OCI-LY3 (cell line): ENCODE data around the gene RAD21L1.

Experiments used
- H2AFZ ChIP-seq: fragments of 200-600, 300-600 bp; shearing (Covaris generic); 2 replicates; pipeline ENCODE4 v1.6.0; 2014; ENCODE audit warnings: antibody characterized with exemption, low read depth, low read length
- H3K27ac ChIP-seq: fragments of 200-600, 300-600 bp; sonication (generic); 2 replicates; pipeline ENCODE4 v1.5.1; 2014; ENCODE audit warnings: mild to moderate bottlenecking, low read length, moderate library complexity, mixed read lengths
- H3K27me3 ChIP-seq: fragments of 200-600, 300-600 bp; sonication (generic); 2 replicates; pipeline ENCODE4 v1.6.1; 2014; ENCODE audit warnings: low read depth, low read length, mixed read lengths
- H3K36me3 ChIP-seq: fragments of 200-600, 300-600 bp; sonication (generic); replicated peaks from 2 replicates; pipeline ENCODE3; 2014; ENCODE audit warnings: low read depth, low read length, mixed read lengths
- H3K4me1 ChIP-seq: fragments of 300-600, 200-600 bp; sonication (generic); 2 replicates; pipeline ENCODE4 v1.6.1; 2014; ENCODE audit warnings: low read length, mixed read lengths
- H3K4me2 ChIP-seq: fragments of 200-600, 300-600 bp; sonication (generic); 2 replicates; pipeline ENCODE4 v1.6.1; 2014; ENCODE audit warnings: low read length, mixed read lengths
- H3K4me3 ChIP-seq: fragments of 300-600, 200-600 bp; sonication (generic); 2 replicates; pipeline ENCODE4 v1.5.1; 2014; ENCODE audit warnings: antibody characterized with exemption, mild to moderate bottlenecking, low read length, moderate library complexity
- H3K79me2 ChIP-seq: fragments of 300-600, 200-600 bp; shearing (Covaris generic); 2 replicates; pipeline ENCODE4 v1.6.1; 2014; ENCODE audit warnings: mild to moderate bottlenecking, low read length, mixed read lengths
- H3K9ac ChIP-seq: fragments of 300-600, 200-600 bp; shearing (Covaris generic); 2 replicates; pipeline ENCODE4 v1.6.0; 2014; ENCODE audit warnings: mild to moderate bottlenecking, low read length, moderate library complexity
- H3K9me3 ChIP-seq: fragments of 200-600, 300-600 bp; shearing (Covaris generic); 2 replicates; pipeline ENCODE4 v1.6.1; 2014; ENCODE audit warnings: low read length, mixed read lengths; ENCODE audit not compliant: insufficient read depth
- H4K20me1 ChIP-seq: fragments of 200-600, 300-600 bp; sonication (generic); 2 replicates; pipeline ENCODE4 v1.6.1; 2016; ENCODE audit warnings: low read length, mixed read lengths; ENCODE audit not compliant: insufficient read depth
- EZH2phosphoT487 ChIP-seq: fragments of 200-600 bp; shearing (Covaris generic); IDR thresholded peaks from 2 replicates; pipeline ENCODE4 v1.6.1; 2018; ENCODE audit warnings: antibody characterized with exemption, mixed run types, low read depth
- TF ChIP-seq, protein P1 (sequence below): fragments of 200-600, 300-600 bp; sonication (generic); IDR thresholded peaks from 2 replicates; pipeline ENCODE4 v1.5.1; 2014; ENCODE audit warnings: antibody characterized with exemption, low read length, low read depth

The RAD21L1 gene

DNA sequence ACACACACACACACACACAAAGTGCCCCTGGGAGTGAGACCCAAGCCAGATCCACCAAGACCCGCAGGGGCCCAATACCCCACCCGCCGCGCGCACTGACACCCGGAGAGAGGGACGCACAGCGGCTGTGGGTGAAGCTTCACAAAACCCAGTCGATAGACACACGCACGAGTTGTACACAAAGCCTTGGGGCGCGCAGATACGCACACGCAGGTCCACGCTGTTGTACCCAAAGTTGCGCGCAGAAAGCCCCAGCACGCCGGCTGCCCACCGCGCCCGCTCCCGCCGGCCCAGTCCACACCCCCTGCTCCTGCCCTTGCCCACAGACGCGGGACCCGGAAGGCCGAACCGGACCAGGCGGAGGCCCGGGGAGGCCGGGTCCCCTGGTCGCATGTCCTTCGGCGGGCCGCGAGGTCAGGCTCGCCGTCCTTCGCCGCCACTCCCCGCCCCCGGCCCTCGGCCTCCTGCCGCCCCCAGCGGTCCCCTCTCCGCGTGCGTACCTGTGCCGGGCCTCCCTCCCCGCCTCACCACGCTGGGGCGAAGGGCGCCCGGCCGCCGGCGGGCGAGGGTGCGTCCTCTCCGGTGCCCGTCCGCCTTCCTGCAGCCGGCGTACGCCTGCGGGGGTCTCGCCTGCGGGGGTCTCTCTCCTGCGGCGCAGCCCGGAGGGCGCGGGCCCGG, 41.1 kb upstream of the RAD21L1 start, which contains the start of gene TMEM74B:
TMEM74B (minus strand) TSS at position 344 of the 678 bp plus-strand sequence. CDS start 1,180 bp downstream, outside the sequence.
- H3K9me3 ChIP-seq = no peaks in the 10 kb centered on the region
- no peaks in the 10 kb centered on the region for H3K79me2 ChIP-seq
- H3K36me3 ChIP-seq = no peaks in the 10 kb centered on the region
- TF ChIP-seq, protein P1, sequence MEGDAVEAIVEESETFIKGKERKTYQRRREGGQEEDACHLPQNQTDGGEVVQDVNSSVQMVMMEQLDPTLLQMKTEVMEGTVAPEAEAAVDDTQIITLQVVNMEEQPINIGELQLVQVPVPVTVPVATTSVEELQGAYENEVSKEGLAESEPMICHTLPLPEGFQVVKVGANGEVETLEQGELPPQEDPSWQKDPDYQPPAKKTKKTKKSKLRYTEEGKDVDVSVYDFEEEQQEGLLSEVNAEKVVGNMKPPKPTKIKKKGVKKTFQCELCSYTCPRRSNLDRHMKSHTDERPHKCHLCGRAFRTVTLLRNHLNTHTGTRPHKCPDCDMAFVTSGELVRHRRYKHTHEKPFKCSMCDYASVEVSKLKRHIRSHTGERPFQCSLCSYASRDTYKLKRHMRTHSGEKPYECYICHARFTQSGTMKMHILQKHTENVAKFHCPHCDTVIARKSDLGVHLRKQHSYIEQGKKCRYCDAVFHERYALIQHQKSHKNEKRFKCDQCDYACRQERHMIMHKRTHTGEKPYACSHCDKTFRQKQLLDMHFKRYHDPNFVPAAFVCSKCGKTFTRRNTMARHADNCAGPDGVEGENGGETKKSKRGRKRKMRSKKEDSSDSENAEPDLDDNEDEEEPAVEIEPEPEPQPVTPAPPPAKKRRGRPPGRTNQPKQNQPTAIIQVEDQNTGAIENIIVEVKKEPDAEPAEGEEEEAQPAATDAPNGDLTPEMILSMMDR = no peak
- no peak for TF ChIP-seq EZH2phosphoT487
- no peak within 1 kb of the TSS for H3K27ac ChIP-seq
- H3K4me3 ChIP-seq = no peak within 1 kb of the TSS
- H4K20me1 ChIP-seq = no peaks in the 10 kb centered on the region
- 0 out of 2 replicates have a peak within 1 kb of the TSS, but pooled peaks have one; percentile 7 for H3K4me2 ChIP-seq
- no peak within 1 kb of the TSS for H2AFZ ChIP-seq
- no peak within 1 kb of the TSS for H3K9ac ChIP-seq
- no peaks in the 10 kb centered on the region for H3K27me3 ChIP-seq
- H3K4me1 ChIP-seq = no peaks in the 10 kb centered on the region

DNA sequence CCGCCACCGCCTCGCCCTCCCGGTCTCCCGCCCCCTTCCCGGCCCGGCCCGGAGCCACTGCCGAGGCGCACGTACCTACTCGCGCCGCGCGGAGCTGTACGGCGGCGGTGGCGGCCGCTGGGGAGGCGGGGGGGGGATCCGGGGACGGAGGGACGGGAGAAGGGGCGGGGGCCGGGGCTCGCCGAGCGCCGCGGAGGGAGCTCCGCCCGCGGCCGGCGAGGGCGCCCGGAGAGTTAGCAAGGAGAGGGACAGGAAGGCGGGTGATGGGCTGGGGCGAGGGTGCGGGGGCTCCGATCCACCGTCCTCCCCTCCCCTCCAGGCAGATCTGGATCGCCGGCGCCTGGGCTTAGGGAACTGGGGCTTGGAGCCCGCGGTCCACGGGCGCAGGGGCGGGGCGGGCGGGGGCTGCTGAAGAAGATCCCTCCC, 40.5 kb upstream of the RAD21L1 start:
- H2AFZ ChIP-seq = no peak overlapping the region
- H3K27ac ChIP-seq = no peak overlapping the region
- H3K4me1 ChIP-seq = no peaks in the 10 kb centered on the region
- H3K79me2 ChIP-seq = no peaks in the 10 kb centered on the region
- no peak overlapping the region for H3K9ac ChIP-seq
- no peaks in the 10 kb centered on the region for H3K9me3 ChIP-seq
- no peak overlapping the region for H3K4me2 ChIP-seq
- H3K27me3 ChIP-seq = no peaks in the 10 kb centered on the region
- no peak overlapping the region for H3K4me3 ChIP-seq
- TF ChIP-seq, protein P1 = no peak
- no peak for TF ChIP-seq EZH2phosphoT487
- H3K36me3 ChIP-seq = no peaks in the 10 kb centered on the region
- no peaks in the 10 kb centered on the region for H4K20me1 ChIP-seq

DNA sequence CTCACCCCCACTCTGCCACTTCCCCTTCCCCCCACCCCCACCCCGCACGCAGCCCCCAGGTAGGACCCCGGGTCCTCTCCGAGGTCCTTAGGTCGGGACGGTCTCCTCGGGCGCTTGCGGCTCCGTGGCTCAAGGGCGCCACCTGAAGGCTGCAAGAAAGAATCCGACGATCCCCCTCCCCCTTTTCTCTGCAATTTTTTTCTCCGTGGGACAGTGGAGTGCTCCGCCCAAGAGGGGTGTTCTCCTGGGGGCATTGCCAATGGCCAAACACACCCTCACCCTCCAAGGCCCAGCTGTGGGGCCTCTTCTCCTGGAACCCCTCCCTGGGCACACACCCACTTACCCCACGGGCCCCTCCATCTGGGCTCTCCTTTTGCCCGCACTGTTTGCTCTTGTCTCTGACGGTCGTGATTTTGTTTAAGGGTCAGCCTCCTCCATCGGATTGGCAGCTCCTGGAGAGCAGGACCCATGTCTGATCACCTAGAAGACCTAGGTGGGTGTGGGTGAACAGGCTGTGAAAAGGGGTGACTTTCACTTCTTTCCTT, 40.0 kb upstream of the RAD21L1 start:
- H3K9ac ChIP-seq = no peak overlapping the region
- 0 out of 2 replicates have a peak overlapping the region, but pooled peaks have one; percentile 7 for H3K4me2 ChIP-seq
- no peak overlapping the region for H3K27ac ChIP-seq
- H3K4me3 ChIP-seq = no peak overlapping the region
- no peak for TF ChIP-seq EZH2phosphoT487
- TF ChIP-seq, protein P1 = peak; percentile 47
- no peaks in the 10 kb centered on the region for H3K36me3 ChIP-seq
- H3K79me2 ChIP-seq = no peaks in the 10 kb centered on the region
- no peaks in the 10 kb centered on the region for H3K4me1 ChIP-seq
- no peaks in the 10 kb centered on the region for H3K27me3 ChIP-seq
- H4K20me1 ChIP-seq = no peaks in the 10 kb centered on the region
- no peaks in the 10 kb centered on the region for H3K9me3 ChIP-seq
- H2AFZ ChIP-seq = no peak overlapping the region

DNA sequence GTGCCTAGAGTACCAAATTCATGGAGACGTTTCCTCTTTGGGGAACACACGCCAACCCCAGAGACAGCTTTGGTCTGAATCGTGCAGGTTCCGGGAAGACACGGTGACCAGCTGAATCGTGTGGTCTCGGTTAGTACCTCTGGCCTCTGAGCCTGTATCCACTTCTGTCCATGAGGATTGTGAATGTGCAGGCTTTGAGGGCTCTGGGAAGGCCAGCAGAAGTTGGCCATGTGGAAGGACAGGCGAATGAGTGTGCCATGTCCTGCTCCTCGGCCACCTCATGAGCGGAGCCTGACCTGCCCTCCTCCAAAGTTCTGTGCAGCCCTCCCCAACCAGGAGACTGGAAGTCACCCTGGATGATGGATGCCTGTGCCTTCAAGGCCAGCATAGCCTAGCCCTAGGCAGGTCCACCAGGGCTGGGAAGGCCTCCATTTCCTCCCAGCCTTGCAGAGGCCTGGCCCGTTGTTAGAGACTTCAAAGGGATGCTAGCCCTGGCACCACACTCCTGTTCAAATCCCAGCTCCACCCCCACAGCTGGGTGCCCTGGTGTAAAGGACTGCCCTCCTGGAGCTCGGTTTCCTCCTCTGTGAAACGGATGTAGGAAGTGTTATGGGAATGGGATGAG, 39.4 kb upstream of the RAD21L1 start:
- H3K79me2 ChIP-seq = no peaks in the 10 kb centered on the region
- TF ChIP-seq, protein P1 = no peak
- TF ChIP-seq EZH2phosphoT487 = no peak
- H3K4me3 ChIP-seq = no peak overlapping the region
- H3K36me3 ChIP-seq = no peaks in the 10 kb centered on the region
- no peaks in the 10 kb centered on the region for H3K27me3 ChIP-seq
- no peaks in the 10 kb centered on the region for H4K20me1 ChIP-seq
- no peak overlapping the region for H3K4me2 ChIP-seq
- H2AFZ ChIP-seq = no peak overlapping the region
- H3K4me1 ChIP-seq = no peaks in the 10 kb centered on the region
- H3K9ac ChIP-seq = no peak overlapping the region
- no peaks in the 10 kb centered on the region for H3K9me3 ChIP-seq
- no peak overlapping the region for H3K27ac ChIP-seq
